ENCODE data around the gene PCSK6.
"Not testable (repeated sequence)": the region's sequence is repeated elsewhere in the genome, so short reads cannot be mapped to it uniquely, and the experiment has no call there.

PCSK6 gene

GRCh38 chr15:101426761-101427333, 62.7 kb downstream of the PCSK6 start:
- H3K4me3 ChIP-seq (ENCODE audit: control insufficient read depth, low read depth, low read length): no peak overlapping the region
- TF ChIP-seq, protein P1, sequence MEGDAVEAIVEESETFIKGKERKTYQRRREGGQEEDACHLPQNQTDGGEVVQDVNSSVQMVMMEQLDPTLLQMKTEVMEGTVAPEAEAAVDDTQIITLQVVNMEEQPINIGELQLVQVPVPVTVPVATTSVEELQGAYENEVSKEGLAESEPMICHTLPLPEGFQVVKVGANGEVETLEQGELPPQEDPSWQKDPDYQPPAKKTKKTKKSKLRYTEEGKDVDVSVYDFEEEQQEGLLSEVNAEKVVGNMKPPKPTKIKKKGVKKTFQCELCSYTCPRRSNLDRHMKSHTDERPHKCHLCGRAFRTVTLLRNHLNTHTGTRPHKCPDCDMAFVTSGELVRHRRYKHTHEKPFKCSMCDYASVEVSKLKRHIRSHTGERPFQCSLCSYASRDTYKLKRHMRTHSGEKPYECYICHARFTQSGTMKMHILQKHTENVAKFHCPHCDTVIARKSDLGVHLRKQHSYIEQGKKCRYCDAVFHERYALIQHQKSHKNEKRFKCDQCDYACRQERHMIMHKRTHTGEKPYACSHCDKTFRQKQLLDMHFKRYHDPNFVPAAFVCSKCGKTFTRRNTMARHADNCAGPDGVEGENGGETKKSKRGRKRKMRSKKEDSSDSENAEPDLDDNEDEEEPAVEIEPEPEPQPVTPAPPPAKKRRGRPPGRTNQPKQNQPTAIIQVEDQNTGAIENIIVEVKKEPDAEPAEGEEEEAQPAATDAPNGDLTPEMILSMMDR (IDR thresholded peaks at IDR 0.05; ENCODE audit: control insufficient read depth, insufficient read depth, low read depth, low read length, missing control alignments): no peak
- DNase-seq (ENCODE audit: low read depth): no peak

- TF ChIP-seq, protein P1 (IDR thresholded peaks at IDR 0.05; ENCODE audit: control insufficient read depth, insufficient read depth, low read depth, low read length, missing control alignments): no peak
- no peak for DNase-seq (ENCODE audit: low read depth)
- H3K4me3 ChIP-seq (ENCODE audit: control insufficient read depth, low read depth, low read length): no peak overlapping the region
Measured at GRCh38 chr15:101425787-101426365, 63.6 kb downstream of the PCSK6 start.

DNA sequence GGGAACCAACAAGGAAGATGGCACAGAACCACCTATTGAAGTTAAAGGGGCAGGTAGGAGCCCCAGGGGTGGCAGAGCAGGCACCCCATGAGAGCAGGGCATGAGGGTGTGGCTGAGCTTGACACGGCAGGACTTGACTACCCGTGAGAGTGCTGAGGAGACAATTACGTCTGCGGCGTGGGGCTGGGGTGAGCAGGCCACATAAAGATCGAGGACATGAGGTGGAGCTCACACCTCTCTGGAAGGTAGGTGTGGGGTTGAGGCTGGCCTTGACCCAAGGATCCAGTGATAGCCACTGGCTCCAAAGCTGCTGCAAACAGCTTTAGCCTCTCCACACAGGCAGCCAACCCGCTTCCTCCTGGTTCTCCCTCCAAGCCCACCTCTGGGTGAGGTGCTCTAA, 64.5 kb downstream of the PCSK6 start:
- H3K4me3 ChIP-seq (ENCODE audit: control insufficient read depth, low read depth, low read length): no peak overlapping the region
- TF ChIP-seq, protein P1 (IDR thresholded peaks at IDR 0.05; ENCODE audit: control insufficient read depth, insufficient read depth, low read depth, low read length, missing control alignments): no peak
- no peak for DNase-seq (ENCODE audit: low read depth)

DNA sequence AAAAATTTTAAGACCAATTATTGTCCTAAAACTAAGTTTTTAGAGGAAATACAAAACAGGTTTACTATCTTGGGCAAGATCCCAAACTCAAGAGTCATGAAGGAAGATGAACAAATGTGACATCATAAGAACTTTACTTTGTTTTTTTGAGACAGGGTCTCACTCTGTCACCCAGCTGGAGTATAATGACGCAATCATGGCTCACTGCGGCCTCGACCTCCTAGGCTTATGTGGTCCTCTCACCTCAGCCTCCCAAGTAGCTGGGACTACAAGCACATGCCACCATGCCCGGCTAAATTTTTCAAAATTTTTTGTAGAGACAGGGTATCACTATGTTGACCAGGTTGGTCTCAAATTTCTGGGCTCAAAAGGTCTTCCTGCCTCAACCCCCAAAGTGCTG, 69.3 kb downstream of the PCSK6 start:
- TF ChIP-seq, protein P1 (IDR thresholded peaks at IDR 0.05; ENCODE audit: control insufficient read depth, insufficient read depth, low read depth, low read length, missing control alignments): no peak
- H3K4me3 ChIP-seq (ENCODE audit: control insufficient read depth, low read depth, low read length): no peak overlapping the region
- DNase-seq (ENCODE audit: low read depth): no peak

- not testable (repeated sequence) for H3K4me3 ChIP-seq (ENCODE audit: control insufficient read depth, low read depth, low read length); DNase-seq (ENCODE audit: low read depth)
Measured at GRCh38 chr15:101416475-101416874, 73.0 kb downstream of the PCSK6 start.

GRCh38 chr15:101413239-101413638, 76.3 kb downstream of the PCSK6 start:
- no peak overlapping the region for H3K4me3 ChIP-seq (ENCODE audit: control insufficient read depth, low read depth, low read length)
- TF ChIP-seq, protein P1 (IDR thresholded peaks at IDR 0.05; ENCODE audit: control insufficient read depth, insufficient read depth, low read depth, low read length, missing control alignments): no peak
- DNase-seq (ENCODE audit: low read depth): no peak

- DNase-seq (ENCODE audit: low read depth): no peak
- TF ChIP-seq, protein P1 (IDR thresholded peaks at IDR 0.05; ENCODE audit: control insufficient read depth, insufficient read depth, low read depth, low read length, missing control alignments): no peak
- no peak overlapping the region for H3K4me3 ChIP-seq (ENCODE audit: control insufficient read depth, low read depth, low read length)
Measured at GRCh38 chr15:101411581-101411980, 77.9 kb downstream of the PCSK6 start.
